ENCODE measurements around the gene NOL7.

NOL7 gene

GRCh38 chr6:13576017-13576416 is 39.1 kb upstream of the NOL7 start:
- TF ChIP-seq, protein P1, sequence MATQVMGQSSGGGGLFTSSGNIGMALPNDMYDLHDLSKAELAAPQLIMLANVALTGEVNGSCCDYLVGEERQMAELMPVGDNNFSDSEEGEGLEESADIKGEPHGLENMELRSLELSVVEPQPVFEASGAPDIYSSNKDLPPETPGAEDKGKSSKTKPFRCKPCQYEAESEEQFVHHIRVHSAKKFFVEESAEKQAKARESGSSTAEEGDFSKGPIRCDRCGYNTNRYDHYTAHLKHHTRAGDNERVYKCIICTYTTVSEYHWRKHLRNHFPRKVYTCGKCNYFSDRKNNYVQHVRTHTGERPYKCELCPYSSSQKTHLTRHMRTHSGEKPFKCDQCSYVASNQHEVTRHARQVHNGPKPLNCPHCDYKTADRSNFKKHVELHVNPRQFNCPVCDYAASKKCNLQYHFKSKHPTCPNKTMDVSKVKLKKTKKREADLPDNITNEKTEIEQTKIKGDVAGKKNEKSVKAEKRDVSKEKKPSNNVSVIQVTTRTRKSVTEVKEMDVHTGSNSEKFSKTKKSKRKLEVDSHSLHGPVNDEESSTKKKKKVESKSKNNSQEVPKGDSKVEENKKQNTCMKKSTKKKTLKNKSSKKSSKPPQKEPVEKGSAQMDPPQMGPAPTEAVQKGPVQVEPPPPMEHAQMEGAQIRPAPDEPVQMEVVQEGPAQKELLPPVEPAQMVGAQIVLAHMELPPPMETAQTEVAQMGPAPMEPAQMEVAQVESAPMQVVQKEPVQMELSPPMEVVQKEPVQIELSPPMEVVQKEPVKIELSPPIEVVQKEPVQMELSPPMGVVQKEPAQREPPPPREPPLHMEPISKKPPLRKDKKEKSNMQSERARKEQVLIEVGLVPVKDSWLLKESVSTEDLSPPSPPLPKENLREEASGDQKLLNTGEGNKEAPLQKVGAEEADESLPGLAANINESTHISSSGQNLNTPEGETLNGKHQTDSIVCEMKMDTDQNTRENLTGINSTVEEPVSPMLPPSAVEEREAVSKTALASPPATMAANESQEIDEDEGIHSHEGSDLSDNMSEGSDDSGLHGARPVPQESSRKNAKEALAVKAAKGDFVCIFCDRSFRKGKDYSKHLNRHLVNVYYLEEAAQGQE (IDR thresholded peaks at IDR 0.05; ENCODE audit: insufficient replicate concordance, low read depth) = no peak
- no peak for TF ChIP-seq CTCF (IDR thresholded peaks at IDR 0.05; ENCODE audit: insufficient read depth, low read length)
- TF ChIP-seq POLR2AphosphoS5 (IDR thresholded peaks at IDR 0.05; ENCODE audit: low read depth) = no peak
- TF ChIP-seq SPI1 (IDR thresholded peaks at IDR 0.05; ENCODE audit: borderline replicate concordance, low read depth) = no peak
- TF ChIP-seq GABPA (IDR thresholded peaks at IDR 0.05; ENCODE audit: low read depth) = no peak
- Histone ChIP-seq H3K27me3 (ENCODE audit: insufficient read depth, poor library complexity, severe bottlenecking) (no peaks in the 10 kb centered on the region), H3K4me3 (replicated peaks; ENCODE audit: insufficient read depth, low read length) (no peak overlapping the region), H3K27ac (replicated peaks) (no peak overlapping the region)
- no peak for DNase-seq (ENCODE audit: low read depth in 1 of 2, low spot score in 1 of 2)

- TF ChIP-seq POLR2AphosphoS5 (IDR thresholded peaks at IDR 0.05; ENCODE audit: low read depth) = no peak
- TF ChIP-seq CTCF (IDR thresholded peaks at IDR 0.05; ENCODE audit: insufficient read depth, low read length) = no peak
- TF ChIP-seq, protein P1 (IDR thresholded peaks at IDR 0.05; ENCODE audit: insufficient replicate concordance, low read depth) = no peak
- no peak for TF ChIP-seq SPI1 (IDR thresholded peaks at IDR 0.05; ENCODE audit: borderline replicate concordance, low read depth)
- TF ChIP-seq GABPA (IDR thresholded peaks at IDR 0.05; ENCODE audit: low read depth) = no peak
- Histone ChIP-seq H3K27me3 (ENCODE audit: insufficient read depth, poor library complexity, severe bottlenecking) (no peaks in the 10 kb centered on the region), H3K4me3 (replicated peaks; ENCODE audit: insufficient read depth, low read length) (no peak overlapping the region), H3K27ac (replicated peaks) (no peak overlapping the region)
- DNase-seq (ENCODE audit: low read depth in 1 of 2, low spot score in 1 of 2) = no peak
Observed at GRCh38 chr6:13577926-13578325, 37.2 kb upstream of the NOL7 start.

DNA sequence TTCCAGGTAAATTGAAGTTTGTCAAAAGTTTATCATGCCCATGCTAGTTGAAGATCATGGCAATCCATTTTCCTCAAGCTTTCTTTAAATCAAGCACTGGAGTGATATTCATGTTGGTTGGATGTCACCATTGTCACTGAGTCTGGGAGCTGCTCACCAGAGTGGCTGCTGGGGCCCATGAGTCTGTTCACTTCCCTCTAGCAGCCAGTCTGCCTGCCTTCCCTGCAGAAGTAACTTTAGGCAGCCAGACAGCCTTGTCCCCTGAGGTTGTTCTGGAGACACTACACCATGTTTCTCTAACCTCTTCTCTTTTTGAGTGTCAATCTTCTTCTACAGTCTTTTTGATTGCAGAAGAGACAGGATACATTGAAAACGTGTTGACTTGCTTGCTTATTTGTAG is 35.2 kb upstream of the NOL7 start:
- TF ChIP-seq SPI1 (IDR thresholded peaks at IDR 0.05; ENCODE audit: borderline replicate concordance, low read depth) (peak; percentile 74; the same call in 1 of the 2 replicates), POLR2AphosphoS5 (IDR thresholded peaks at IDR 0.05; ENCODE audit: low read depth) (no peak)
- H3K27ac ChIP-seq (replicated peaks) = peak overlapping the region; percentile 34; the same call in 1 of the 2 replicates
- no peaks in the 10 kb centered on the region for H3K27me3 ChIP-seq (ENCODE audit: insufficient read depth, poor library complexity, severe bottlenecking)
- no peak overlapping the region for H3K4me3 ChIP-seq (replicated peaks; ENCODE audit: insufficient read depth, low read length)
- peak in 1 of 2 experiments; percentile 85 for DNase-seq (ENCODE audit: low read depth in 1 of 2, low spot score in 1 of 2)

DNA sequence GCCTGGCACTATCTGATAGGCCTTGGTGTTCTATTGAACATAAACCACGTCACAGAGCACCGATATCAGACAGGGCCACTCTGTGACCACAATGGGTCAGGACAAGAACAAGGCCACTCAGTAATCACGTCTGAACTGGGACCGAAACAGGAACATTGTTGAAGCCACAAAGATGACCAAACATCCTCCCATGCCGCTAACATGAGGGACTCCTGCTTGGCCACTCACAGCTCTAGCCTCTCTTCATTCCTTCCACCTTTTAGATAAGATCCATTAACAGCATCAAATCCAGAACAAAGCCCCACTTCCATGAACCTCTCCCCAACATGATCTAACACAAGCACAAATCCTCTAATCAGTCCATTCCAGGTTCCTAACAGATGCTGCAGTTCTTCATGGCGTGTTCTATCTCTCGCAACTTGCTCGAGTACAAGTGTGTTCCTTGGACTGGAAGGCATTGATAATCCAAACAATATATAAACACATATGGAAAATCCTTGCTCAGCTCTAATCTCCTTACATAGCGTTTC is 33.4 kb upstream of the NOL7 start:
- TF ChIP-seq SPI1 (IDR thresholded peaks at IDR 0.05; ENCODE audit: borderline replicate concordance, low read depth) (no peak), POLR2AphosphoS5 (IDR thresholded peaks at IDR 0.05; ENCODE audit: low read depth) (no peak), GABPA (IDR thresholded peaks at IDR 0.05; ENCODE audit: low read depth) (no peak), CTCF (IDR thresholded peaks at IDR 0.05; ENCODE audit: insufficient read depth, low read length) (no peak)
- TF ChIP-seq, protein P1 (IDR thresholded peaks at IDR 0.05; ENCODE audit: insufficient replicate concordance, low read depth) = no peak
- DNase-seq (ENCODE audit: low read depth in 1 of 2, low spot score in 1 of 2) = peak in 1 of 2 experiments; percentile 31
- Histone ChIP-seq H3K4me3 (replicated peaks; ENCODE audit: insufficient read depth, low read length) (no peak overlapping the region), H3K27ac (replicated peaks) (peak overlapping the region; percentile 37; the same call in 1 of the 2 replicates), H3K27me3 (ENCODE audit: insufficient read depth, poor library complexity, severe bottlenecking) (no peaks in the 10 kb centered on the region)

Measured in HL-60 (cell line).